Hematopoietic multipotent progenitor cell treated with erythropoietin and hydrocortisone succinate and interleukin-3 and kit ligand, for 17 days (in vitro differentiated cells): ENCODE data around the gene RBBP8NL.

ENCODE experiments used
- DNase-seq: peaks from one replicate; pipeline ENCODE4 v3.0.0-alpha.2; 2015; ENCODE audit warnings: low spot score

The RBBP8NL gene

GRCh38 chr20:62362991-62363919 lies 64.1 kb downstream of the RBBP8NL start:
- DNase-seq: no peak

GRCh38 chr20:62362590-62362940 lies 64.8 kb downstream of the RBBP8NL start:
- no peak for DNase-seq

GRCh38 chr20:62361799-62362589 lies 65.3 kb downstream of the RBBP8NL start:
- no peak for DNase-seq

GRCh38 chr20:62360854-62361798 lies 66.2 kb downstream of the RBBP8NL start:
- no peak for DNase-seq
